ENCODE data around the gene CTNNA2. TPM values are rescaled to one million over a fixed set of nuclear protein-coding genes. Genes with fewer than 3 reads are reported as not detected.

The CTNNA2 gene
- total RNA-seq, 4 donors from 2014 or later = 0.40 to 1.7 (median 1.5) TPM; not detected in 1

GRCh38 chr2:79554899-79555298 is 42.0 kb downstream of the CTNNA2 start:
- H3K4me1 ChIP-seq = no peaks in the 10 kb centered on the region
- no peak for DNase-seq
- H3K4me3 ChIP-seq = no peak overlapping the region
- H3K36me3 ChIP-seq = no peaks in the 10 kb centered on the region
- H3K27me3 ChIP-seq = no peaks in the 10 kb centered on the region
- no peak overlapping the region for H3K27ac ChIP-seq
- in situ Hi-C loops (cut with MboI; ENCODE audit: low pct_ligation_motif_present in 1 of 4, low pct_unique_long_range_greater_than_20kb in 1 of 4, low sequenced_read_pairs in 3 of 4) = no loop called here
- no peak for TF ChIP-seq POLR2A (IDR thresholded peaks at IDR 0.05)
- no peak for TF ChIP-seq POLR2AphosphoS5 (IDR thresholded peaks at IDR 0.05)
- TF ChIP-seq EP300 (IDR thresholded peaks at IDR 0.05; ENCODE audit: low read depth) = no peak
- TF ChIP-seq CTCF (IDR thresholded peaks at IDR 0.05) = no peak
- peaks cover 0 to 6% of the 10 kb centered on the region in 2 donors for H3K9me3 ChIP-seq
- intact Hi-C loops (cut with DNase I; ENCODE audit: low total_unique reads) = no loop called here

GRCh38 chr2:79564065-79564464 is 51.2 kb downstream of the CTNNA2 start:
- 84 to 90% methylated on average over 5 to 6 of the region's 6 CpGs for WGBS, 2 donors (ENCODE audit: low coverage in 1 of 2)
- no peak for DNase-seq
- in situ Hi-C loops (cut with MboI; ENCODE audit: low pct_ligation_motif_present in 1 of 4, low pct_unique_long_range_greater_than_20kb in 1 of 4, low sequenced_read_pairs in 3 of 4) (no loop called here), intact Hi-C loops (cut with DNase I; ENCODE audit: low total_unique reads) (no loop called here)
- Histone ChIP-seq H3K9me3 (no peaks in the 10 kb centered on the region), H3K27me3 (no peaks in the 10 kb centered on the region), H3K27ac (no peak overlapping the region), H3K4me1 (no peaks in the 10 kb centered on the region), H3K36me3 (no peaks in the 10 kb centered on the region), H3K4me3 (no peak overlapping the region)
- TF ChIP-seq POLR2AphosphoS5 (IDR thresholded peaks at IDR 0.05) (no peak), EP300 (IDR thresholded peaks at IDR 0.05; ENCODE audit: low read depth) (no peak), CTCF (IDR thresholded peaks at IDR 0.05) (no peak), POLR2A (IDR thresholded peaks at IDR 0.05) (no peak)

GRCh38 chr2:79569048-79569447 is 56.2 kb downstream of the CTNNA2 start:
- Histone ChIP-seq H3K36me3 (no peaks in the 10 kb centered on the region), H3K4me1 (no peaks in the 10 kb centered on the region), H3K9me3 (no peaks in the 10 kb centered on the region), H3K27ac (no peak overlapping the region), H3K4me3 (no peak overlapping the region), H3K27me3 (no peaks in the 10 kb centered on the region)
- intact Hi-C loops (cut with DNase I; ENCODE audit: low total_unique reads) (no loop called here), in situ Hi-C loops (cut with MboI; ENCODE audit: low pct_ligation_motif_present in 1 of 4, low pct_unique_long_range_greater_than_20kb in 1 of 4, low sequenced_read_pairs in 3 of 4) (no loop called here)
- no peak for DNase-seq
- TF ChIP-seq POLR2A (IDR thresholded peaks at IDR 0.05) (no peak), POLR2AphosphoS5 (IDR thresholded peaks at IDR 0.05) (no peak), CTCF (IDR thresholded peaks at IDR 0.05) (no peak), EP300 (IDR thresholded peaks at IDR 0.05; ENCODE audit: low read depth) (no peak)
- WGBS, 2 donors (ENCODE audit: low coverage in 1 of 2) = 67 to 79% methylated on average over 4 to 5 of the region's 5 CpGs

- H3K4me3 ChIP-seq = no peak overlapping the region
- no peaks in the 10 kb centered on the region for H3K9me3 ChIP-seq
- intact Hi-C loops (cut with DNase I; ENCODE audit: low total_unique reads) = no loop called here
- TF ChIP-seq POLR2A (IDR thresholded peaks at IDR 0.05) (no peak), EP300 (IDR thresholded peaks at IDR 0.05; ENCODE audit: low read depth) (no peak), POLR2AphosphoS5 (IDR thresholded peaks at IDR 0.05) (no peak), CTCF (IDR thresholded peaks at IDR 0.05) (no peak)
- WGBS, 2 donors (ENCODE audit: low coverage in 1 of 2) = 73 to 77% methylated on average over 6 of the region's 6 CpGs
- no peaks in the 10 kb centered on the region for H3K27me3 ChIP-seq
- no peak for DNase-seq
- no peaks in the 10 kb centered on the region for H3K36me3 ChIP-seq
- H3K27ac ChIP-seq = no peak overlapping the region
- in situ Hi-C loops (cut with MboI; ENCODE audit: low pct_ligation_motif_present in 1 of 4, low pct_unique_long_range_greater_than_20kb in 1 of 4, low sequenced_read_pairs in 3 of 4) = no loop called here
- no peaks in the 10 kb centered on the region for H3K4me1 ChIP-seq
Observed at GRCh38 chr2:79573895-79574674, 61.2 kb downstream of the CTNNA2 start.

All from transverse colon (tissue), 4 donors.